GM18909 (cell line): ENCODE results near the gene ASB8.
"Not testable (repeated sequence)": the region's sequence is repeated elsewhere in the genome, so short reads cannot be mapped to it uniquely, and the experiment has no call there.

Experiments used
- ATAC-seq: cut with Tn5 transposase; IDR thresholded peaks from one replicate; pipeline ENCODE4 v1.9.1; 2021; ENCODE audit warnings: mild to moderate bottlenecking; ENCODE audit not compliant: unreplicated experiment, poor library complexity

Gene ASB8

DNA sequence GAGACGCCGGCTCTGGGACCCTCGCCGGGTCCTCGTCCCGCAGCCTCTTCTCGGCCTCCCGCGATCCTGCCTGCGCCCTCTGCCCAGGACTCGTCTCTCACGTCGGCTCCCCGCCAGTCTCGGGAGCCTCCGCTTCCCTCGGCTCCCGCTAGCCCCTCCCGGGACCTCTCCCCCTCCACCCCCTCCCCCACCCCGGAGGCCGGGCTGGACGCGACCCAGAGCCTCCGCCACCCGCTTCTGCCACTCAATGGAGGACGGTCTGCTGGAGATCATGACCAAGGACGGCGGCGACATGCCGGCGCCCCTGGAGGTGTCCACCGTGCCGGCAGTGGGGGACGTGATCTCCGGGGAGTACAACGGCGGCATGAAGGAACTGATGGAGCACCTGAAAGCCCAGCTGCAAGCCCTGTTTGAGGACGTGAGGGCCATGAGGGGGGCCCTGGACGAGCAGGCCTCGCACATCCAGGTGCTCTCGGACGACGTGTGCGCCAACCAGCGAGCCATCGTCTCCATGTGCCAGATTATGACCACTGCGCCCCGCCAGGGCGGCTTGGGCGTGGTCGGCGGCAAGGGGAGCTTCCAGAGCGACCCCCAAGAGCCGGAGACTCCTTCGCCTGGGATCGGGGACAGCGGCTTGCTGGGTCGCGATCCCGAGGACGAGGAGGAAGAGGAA lies 26.7 kb upstream of the ASB8 start:
- ATAC-seq = peak; percentile 13

DNA sequence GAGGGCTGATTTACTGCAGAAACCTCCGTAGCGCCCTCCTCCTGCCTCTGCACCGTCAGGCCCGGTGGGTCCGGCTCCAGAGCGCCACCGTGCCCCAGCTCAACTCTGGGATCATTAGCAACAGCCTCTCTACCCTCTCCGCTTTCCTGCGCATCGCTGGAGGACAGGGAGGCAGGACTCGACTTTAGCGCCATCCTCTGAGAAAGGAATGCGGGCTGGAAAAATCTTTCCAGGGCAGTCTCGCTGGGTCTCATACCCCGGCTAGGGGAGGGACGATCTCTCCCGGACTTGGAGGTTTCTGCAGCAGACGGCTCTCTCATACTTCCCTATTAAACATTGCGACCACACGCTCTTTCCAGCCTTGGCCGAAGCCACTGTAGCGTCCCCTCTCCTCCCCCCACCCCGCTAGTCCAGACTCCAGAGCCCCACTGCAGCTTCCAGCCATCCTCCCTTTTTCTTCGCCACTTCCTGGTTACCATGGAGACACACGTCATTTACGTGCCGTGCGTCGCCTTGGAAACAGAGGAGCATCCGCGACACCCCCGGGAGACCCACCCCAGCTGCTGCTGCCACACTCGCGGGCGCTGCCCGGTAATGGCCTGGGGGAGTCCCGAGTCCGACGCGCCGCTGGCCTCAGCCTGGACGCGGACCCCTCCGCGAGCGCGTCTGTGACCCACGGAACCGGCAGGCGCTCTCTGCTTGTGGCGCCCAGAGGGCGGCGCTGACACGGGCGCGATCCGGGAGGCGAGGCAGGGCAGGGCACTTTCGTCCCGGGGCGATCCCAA lies 26.0 kb upstream of the ASB8 start, which contains the start of gene CCDC184:
CCDC184 (plus strand) TSS at position 554 of the 785 bp plus-strand sequence. CDS start 479 bp downstream, outside the sequence.
- ATAC-seq = peak; percentile 69

DNA sequence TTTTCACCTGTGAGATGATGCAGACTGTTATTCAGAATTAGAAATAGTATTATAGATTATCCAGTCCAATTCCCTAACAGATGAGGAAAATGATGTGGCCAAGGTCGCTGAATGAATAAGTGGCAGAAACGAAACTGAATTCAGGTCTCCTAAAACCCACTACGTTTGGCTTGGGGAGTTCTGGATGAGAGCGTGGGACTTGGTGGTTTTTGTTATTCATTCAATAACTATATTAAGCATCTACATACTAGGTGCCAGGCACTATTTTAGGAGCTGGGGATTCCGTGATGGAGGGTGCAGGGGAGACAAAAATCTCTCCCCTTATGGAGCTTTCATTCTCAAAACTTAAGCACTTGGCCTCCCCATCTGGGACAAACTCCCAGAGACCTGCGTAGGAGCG lies 25.3 kb upstream of the ASB8 start:
- no peak for ATAC-seq

DNA sequence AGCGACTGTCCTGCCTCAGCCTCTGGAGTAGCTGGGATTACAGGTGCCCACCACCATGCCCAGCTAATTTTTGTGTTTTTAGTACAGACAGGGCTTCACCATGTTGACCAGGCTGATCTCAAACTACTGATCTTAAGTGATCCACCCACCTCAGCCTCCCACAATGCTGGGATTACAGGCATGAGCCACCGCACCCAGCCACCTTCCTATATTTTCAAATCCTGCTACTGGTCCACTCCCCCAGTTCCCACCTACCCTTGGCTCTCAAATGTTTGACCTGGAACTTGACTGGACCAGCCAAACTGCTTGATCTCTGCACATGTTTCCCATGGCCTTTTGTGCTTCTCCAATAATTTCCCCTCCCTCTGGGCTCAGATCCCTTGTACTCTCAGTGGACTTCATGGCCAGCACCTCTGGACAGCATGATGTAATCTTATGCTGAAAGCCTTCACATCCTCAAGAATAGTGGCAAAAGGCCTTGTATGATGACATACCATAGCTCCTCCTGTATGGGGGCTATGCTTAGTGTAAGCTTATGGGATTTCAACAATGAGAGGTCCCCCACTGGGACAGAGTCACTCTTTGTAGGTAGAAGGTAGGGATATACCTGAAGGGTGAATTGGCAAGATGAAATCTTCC lies 23.7 kb upstream of the ASB8 start:
- ATAC-seq = no peak

DNA sequence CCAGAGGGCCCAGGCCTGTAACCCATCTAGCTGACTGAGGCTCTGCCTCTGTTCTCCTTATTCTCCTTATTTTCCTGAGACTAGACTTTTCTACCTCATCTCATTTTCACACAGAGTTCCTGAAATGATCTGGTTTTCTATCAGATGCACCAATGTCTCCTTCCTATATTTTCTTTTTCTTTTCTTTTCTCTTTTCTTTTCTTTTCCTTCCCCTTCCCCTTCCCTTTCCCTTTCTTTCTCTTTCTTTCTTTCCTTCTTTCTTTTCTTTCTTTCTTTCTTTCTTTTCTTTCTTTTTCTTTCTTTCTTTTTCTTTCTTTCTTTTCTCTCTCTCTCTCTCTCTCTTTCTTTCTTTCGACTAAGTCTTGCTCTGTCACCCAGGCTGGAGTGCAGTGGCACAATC lies 23.1 kb upstream of the ASB8 start:
- no peak for ATAC-seq

DNA sequence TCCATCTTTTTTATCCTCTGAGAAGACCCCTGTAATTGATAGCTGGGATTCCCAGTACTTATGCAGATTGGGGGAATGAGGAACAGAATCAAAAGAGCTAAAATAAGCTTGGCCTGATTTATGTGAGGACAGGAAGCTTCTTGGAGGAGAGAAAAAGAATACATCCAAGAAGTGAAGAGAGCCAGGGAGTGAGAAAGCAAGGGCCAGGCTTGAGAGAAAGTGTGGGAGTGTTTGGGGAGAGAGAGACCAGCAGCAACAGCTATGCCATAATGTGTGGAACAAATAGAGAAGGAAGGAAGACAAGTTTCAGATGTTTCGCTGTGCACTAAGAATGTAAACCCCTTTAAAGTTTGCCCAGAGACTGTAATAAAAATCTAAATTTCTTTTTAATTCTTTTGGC lies 22.2 kb upstream of the ASB8 start:
- ATAC-seq = no peak

DNA sequence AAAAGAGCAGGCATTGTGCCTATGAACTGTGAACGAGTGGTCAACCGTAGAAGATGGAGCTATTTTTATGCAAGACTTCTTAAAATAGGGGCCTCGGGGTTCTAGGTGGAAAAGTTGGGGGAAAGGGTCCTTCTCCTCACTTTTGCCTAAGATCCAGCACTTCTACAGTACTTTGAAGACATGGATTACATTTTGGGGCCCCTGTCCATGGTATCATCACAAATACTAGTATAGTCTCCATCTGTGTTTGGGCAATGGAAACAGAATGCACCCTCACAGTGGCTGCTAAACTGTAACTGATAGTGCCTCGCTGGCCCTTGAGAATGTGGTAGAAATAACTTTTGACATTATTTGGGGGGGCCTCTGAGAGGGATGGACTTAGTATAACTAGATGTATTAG lies 20.7 kb upstream of the ASB8 start:
- ATAC-seq = no peak

DNA sequence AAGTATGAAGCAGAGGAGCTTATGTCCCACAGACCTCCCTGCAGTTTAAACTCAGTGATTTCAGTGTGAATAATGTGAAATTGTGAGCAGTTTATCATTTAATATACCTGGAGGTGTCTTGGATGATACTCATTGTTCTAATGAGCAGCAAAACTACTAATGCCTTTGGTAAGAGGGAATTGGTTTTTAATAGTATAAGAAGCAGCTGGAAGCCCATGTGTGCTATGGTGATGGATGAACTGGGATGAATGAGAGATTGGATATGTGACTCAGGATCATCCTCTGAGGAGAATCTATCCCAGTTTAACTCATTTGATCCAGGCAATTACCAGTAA lies 19.1 kb upstream of the ASB8 start:
- ATAC-seq = no peak

DNA sequence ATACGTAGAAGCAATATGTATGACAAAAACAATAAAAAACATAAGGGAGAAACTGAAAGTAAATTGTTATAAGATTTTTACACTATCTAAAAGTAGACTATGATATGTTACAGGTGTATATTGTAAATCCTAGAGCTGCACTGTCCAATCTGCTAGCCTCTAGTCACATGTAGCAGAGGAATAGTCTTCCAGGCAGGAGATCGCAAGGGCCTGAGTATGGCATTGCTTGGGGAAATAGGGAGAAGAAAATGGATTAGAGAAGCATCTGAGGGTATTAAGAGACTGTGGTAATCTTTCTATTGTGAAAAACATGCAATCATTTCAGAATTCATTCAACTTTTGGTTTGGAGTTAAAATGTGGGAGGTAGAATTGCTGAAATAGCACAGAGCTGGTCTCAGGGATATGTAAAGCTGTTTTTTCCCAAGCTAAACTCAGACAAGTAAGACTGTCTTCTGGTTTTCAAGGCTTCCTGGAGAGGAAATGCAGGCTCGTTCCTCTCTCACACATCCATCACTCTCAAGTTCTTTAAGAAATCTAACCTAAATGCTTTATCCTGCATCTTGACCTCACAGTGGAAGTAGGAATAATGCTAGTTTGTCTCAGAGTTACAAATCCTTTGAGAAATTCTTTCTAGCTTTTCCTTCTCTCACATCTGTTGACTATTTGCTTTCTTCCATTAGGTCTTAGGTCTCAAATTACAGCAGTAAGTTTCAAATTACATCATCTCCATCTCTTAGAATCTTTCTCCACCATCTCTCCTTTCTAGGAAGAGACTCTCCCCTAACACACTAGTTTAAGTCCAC lies 18.5 kb upstream of the ASB8 start:
- no peak for ATAC-seq

DNA sequence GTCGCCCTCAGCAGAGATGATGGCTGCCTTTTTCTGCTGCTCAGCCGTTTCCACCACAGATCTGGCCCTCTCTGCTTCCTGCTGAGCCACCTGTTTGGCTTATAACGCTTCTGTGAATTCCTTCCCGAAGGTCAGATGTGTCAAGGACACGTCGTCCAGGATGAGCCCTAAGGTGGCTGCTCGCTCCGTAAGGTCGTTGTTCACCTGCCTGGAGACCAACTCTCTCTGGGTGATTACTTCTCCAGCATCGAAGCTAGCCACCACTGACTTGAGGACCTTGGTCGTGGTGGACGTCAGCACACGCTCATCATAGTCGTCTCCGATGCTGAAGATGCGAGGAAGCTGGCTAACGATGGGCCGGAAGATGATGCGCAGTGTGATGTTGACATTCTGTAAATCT lies 11.7 kb upstream of the ASB8 start:
- no peak for ATAC-seq

DNA sequence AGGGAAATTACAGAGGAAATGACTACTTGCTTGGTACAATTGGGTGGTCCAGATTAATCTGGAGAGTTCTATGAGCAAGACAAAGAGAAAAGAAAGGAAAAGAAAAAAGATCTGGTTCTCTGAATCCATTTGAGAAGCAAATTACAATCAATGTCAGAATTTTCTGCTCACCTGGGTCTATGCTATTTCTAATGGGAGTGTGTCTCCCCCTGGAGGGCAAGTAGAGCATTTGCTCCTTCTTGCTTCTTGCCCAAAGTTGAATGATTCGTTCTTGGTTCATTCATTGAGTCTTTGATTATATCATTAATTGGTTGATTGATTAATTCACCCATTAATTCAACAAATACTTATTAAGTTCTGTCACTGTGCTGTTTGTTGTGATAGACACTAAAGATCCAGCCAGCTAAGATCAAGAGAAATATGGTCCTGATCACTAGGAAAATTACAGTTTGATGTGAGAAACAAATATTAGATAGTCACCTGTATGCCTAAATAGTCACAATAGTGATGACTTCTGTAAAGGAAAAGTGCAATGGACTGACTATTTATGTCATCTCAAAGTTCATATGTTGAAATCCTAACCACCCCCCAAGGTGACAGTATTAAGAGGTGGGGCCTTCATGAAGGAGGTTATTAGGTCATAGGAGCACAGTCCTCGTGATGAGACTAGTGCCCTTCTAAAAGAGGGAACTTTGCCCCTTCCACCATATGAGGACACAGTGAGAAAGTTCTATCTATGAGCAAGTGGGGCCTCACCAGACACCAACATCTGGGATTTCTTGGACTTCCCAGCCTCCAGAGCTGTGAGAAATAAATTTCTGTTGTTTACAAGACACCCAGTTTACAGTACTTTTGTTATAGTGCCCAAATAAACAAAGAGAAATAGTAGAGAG lies 8.0 kb upstream of the ASB8 start:
- ATAC-seq = no peak

DNA sequence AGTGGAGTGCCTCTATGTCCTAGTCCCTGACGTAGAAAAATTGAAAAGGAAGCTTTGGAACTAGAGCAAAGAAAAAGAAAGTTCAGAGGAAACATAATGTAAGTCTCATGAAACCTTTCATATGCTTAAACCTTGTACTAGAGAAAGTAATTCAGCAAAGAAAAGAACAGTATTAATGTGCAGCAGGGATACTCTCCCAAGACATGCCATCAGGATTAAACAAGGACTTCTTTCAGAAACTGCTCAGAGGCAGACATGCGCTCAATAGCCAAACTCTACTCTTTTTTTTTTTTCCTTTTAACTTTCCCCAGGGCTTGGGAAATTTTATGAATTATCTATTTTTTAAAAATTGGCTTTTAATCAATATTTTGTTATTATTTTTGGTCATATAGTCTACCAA lies 7.1 kb upstream of the ASB8 start:
- no peak for ATAC-seq

DNA sequence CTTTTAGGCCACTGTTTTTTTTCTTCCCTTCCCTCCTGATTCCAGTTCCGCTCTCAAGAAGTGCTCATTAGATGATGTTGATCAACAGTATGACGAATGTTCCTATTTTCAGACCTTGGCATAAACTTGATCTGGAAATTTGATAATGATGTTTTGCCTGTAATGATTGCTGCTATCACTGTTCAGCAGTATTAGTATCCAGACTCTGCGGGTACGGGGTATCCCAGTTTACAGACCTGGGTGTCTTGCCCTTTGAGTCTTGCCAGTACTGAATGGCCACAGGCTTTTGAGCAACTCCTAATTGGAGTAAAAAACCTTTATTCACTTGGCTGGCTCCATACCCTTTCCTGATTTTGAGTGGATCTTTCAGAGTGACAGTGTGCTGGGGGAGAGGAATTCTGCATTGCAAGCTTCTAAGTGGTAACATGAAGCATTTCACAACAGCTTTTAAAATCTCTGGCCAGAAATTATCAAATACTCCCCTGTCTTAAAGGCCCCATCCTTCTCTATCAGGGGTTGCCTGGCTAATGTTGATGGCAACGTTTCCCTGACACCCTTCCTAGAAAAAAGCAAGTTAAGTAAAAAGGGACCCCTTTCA lies 5.9 kb upstream of the ASB8 start:
- no peak for ATAC-seq

DNA sequence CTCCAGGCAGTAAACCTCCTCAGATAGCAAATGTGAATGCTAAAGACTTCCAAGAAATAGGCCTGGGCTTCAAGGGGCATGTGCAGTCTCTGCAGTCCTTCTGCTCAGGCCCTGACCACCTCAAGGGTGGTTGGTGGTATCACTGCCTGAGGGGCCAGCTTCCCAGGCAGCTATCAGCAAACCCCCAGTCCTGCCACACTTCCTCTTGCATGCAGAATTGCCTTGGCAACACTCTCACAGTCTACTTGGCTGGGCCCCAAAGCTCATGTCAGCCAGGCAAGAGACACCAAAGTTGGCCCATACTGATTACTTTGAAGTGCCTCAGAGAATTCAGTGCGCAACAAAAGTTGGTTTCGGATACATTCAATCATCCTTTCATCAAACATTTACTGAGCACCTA lies 3.5 kb upstream of the ASB8 start:
- no peak for ATAC-seq

DNA sequence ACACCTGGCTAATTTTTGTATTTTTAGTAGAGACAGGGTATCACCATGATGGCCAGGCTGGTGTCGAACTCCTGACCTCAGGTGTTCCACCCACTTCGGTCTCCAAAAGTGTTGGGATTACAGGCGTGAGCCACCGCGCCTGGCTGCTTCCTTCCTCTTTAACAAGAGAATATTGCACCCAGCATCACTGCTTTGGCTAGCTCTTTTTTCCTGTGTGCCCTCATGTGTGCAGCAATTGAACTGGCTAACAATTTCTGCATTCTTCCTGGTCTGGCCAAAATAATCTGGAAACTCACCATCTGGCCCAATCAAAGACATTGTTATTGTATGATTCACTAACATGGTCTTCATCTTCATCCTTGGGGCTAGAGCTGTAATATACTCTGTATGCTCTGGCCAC lies 2.7 kb upstream of the ASB8 start:
- ATAC-seq = no peak

DNA sequence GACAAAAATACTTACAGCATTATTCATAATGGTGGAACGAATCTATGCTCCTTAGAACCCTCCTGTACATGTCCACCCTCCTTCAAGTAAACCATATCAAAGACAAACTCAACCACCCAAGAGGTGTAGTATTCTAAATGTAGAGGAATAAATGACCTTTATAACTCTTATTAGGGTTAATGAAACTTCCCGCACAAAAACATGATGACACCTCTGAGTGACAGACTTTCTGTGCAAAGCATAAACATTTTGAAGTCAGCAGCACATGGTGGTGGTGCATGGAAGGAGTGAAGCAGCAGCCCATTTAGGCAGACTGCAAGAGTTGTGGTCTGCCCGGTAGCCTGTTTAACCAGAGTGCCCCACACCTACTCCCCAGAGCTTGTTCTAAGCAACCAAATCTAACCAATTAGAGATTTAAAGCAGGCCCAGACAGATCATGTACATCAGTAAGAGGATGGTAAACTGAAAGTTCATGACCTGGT lies 615 bp upstream of the ASB8 start:
- no peak for ATAC-seq

DNA sequence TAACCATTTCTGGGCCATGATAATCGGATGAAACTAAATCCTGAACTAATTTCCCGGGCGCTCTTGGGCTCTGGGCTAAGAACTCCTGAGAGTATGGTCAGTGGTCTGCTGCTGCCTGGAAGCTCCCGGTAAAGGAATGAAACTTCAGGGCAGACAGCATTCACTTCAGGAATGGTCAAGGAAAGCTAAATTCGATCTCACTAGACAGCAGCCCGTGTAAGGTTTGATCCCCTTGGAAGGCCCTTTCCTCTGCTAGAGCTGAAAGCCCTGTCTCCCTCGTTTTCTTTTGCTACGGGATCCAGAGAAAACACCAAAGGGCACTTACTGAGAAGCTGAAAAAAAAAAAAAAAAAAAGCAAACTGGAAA lies 680 bp downstream of the ASB8 start:
- no peak for ATAC-seq

DNA sequence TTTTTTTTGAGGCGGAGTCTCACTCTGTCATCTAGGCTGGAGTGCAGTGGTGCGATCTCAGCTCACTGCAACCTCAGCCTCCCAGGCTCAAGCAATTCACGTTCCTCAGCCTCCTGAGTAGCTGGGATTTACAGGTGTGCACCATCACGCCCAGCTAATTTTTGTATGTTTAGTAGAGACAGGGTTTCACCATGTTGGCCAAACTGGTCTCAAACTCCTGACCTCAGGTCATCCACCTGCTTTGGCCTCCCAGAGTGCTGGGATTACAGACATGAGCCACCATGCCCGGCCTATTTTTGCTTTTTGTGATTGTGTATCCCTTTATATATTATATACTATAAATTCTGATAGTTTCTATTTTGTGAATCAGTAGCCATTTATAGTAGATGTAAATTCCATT lies 1.5 kb downstream of the ASB8 start:
- not testable (repeated sequence) for ATAC-seq

DNA sequence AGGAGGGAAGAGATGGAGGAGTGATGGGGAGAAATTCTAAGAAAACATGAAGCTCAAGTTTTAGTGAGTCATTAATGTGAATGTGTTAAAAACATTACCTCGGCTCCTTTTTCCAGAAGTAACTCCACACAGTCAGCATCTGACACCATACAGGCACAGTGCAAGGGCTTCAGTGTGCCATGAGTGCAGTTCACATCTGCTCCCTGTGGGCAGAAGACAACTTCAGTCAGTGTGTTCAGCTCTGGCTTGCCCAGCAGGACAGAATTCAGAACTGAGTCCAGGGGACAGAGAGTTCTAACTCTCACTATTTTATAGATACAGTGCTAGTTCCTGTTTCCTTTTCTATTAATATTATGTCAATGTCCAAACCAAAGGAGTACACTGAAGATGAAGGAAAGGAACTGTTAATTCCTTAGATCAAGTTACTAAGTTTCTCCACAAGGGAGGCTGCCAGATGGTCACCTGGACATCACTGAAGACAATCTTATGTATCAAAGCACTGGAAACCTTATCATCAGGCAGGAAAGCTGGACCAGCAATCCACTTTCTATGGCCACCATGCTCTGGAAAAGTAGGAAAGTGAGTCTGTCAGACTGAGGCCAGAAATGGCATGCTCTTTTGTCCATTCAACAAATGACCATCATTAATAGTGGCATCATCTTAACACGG lies 6.1 kb downstream of the ASB8 start:
- ATAC-seq = no peak
